Dendritic cell treated with granulocyte-macrophage colony-stimulating factor and Interleukin-4, amounts not matched to agents 40 ng/mL and 50 ng/mL, for 4 days (primary cell): Measurements from ENCODE around the gene PRMT9.

Experiments
- H3K27ac Mint-ChIP-seq: one replicate; pipeline ENCODE4 v1.8.0; 2022; ENCODE audit warnings: mild to moderate bottlenecking, mixed read lengths
- H3K27me3 Mint-ChIP-seq: one replicate; pipeline ENCODE4 v1.8.0; 2022; ENCODE audit warnings: mild to moderate bottlenecking, mixed read lengths
- H3K36me3 Mint-ChIP-seq: one replicate; pipeline ENCODE4 v1.8.0; 2022; ENCODE audit warnings: low read depth, mixed read lengths
- H3K4me1 Mint-ChIP-seq: one replicate; pipeline ENCODE4 v1.8.0; 2022; ENCODE audit warnings: low read depth, mixed read lengths
- H3K4me3 Mint-ChIP-seq: one replicate; pipeline ENCODE4 v1.8.0; 2022; ENCODE audit warnings: mild to moderate bottlenecking, moderate library complexity, mixed read lengths
- H3K9me3 Mint-ChIP-seq: one replicate; pipeline ENCODE4 v1.8.0; 2022; ENCODE audit warnings: mixed read lengths
- intact Hi-C: fragments of 100-400 bp; cut with micrococcal nuclease; formaldehyde crosslinking; loops from one replicate; pipeline ENCODE4 v1.15.0; 2022

The PRMT9 gene

GRCh38 chr4:147707892-147708672 lies 24.1 kb upstream of the PRMT9 start:
- intact Hi-C loops = loop anchor here (1.0 kb wide), 1 partner anchor 158 kb away; no protein-coding TSS in a partner anchor
- peaks cover 3% of the 10 kb centered on the region for H3K27me3 Mint-ChIP-seq

GRCh38 chr4:147704846-147705245 lies 20.9 kb upstream of the PRMT9 start:
- Mint-ChIP-seq H3K4me3 (no peak overlapping the region), H3K4me1 (peaks cover 19% of the 10 kb centered on the region)
- intact Hi-C loops = no loop called here

More at GRCh38 chr4:147707892-147708672, 24.1 kb upstream of the PRMT9 start:
- Mint-ChIP-seq H3K27ac (no peak overlapping the region), H3K36me3 (no peaks in the 10 kb centered on the region), H3K9me3 (no peaks in the 10 kb centered on the region), H3K4me1 (peaks cover 23% of the 10 kb centered on the region), H3K4me3 (no peak overlapping the region)

GRCh38 chr4:147696866-147697265 lies 12.9 kb upstream of the PRMT9 start:
- intact Hi-C loops = no loop called here
- Mint-ChIP-seq H3K27me3 (peaks cover 17% of the 10 kb centered on the region), H3K36me3 (no peaks in the 10 kb centered on the region), H3K9me3 (no peaks in the 10 kb centered on the region), H3K4me1 (no peaks in the 10 kb centered on the region), H3K27ac (no peak overlapping the region), H3K4me3 (no peak overlapping the region)

More at GRCh38 chr4:147704846-147705245, 20.9 kb upstream of the PRMT9 start:
- Mint-ChIP-seq H3K27me3 (peaks cover 12% of the 10 kb centered on the region), H3K9me3 (no peaks in the 10 kb centered on the region), H3K27ac (no peak overlapping the region), H3K36me3 (no peaks in the 10 kb centered on the region)

GRCh38 chr4:147693218-147693617 lies 9.3 kb upstream of the PRMT9 start:
- H3K4me3 Mint-ChIP-seq = no peak overlapping the region
- intact Hi-C loops = no loop called here
- H3K36me3 Mint-ChIP-seq = no peaks in the 10 kb centered on the region
- H3K27me3 Mint-ChIP-seq = peaks cover 10% of the 10 kb centered on the region
- no peaks in the 10 kb centered on the region for H3K4me1 Mint-ChIP-seq
- H3K27ac Mint-ChIP-seq = no peak overlapping the region
- no peaks in the 10 kb centered on the region for H3K9me3 Mint-ChIP-seq

GRCh38 chr4:147691820-147692219 lies 7.9 kb upstream of the PRMT9 start:
- no peaks in the 10 kb centered on the region for H3K36me3 Mint-ChIP-seq
- no peaks in the 10 kb centered on the region for H3K4me1 Mint-ChIP-seq
- intact Hi-C loops = no loop called here
- H3K4me3 Mint-ChIP-seq = no peak overlapping the region
- H3K9me3 Mint-ChIP-seq = no peaks in the 10 kb centered on the region
- H3K27ac Mint-ChIP-seq = no peak overlapping the region
- H3K27me3 Mint-ChIP-seq = peaks cover 10% of the 10 kb centered on the region

GRCh38 chr4:147689067-147689466 lies 5.1 kb upstream of the PRMT9 start:
- intact Hi-C loops = no loop called here
- Mint-ChIP-seq H3K4me3 (no peak overlapping the region), H3K4me1 (no peaks in the 10 kb centered on the region), H3K27ac (no peak overlapping the region), H3K9me3 (no peaks in the 10 kb centered on the region), H3K36me3 (peaks cover 2% of the 10 kb centered on the region), H3K27me3 (peaks cover 8% of the 10 kb centered on the region)

- intact Hi-C loops = no loop called here
- Mint-ChIP-seq H3K36me3 (peaks cover 26% of the 10 kb centered on the region), H3K9me3 (no peaks in the 10 kb centered on the region), H3K4me1 (peaks cover 22% of the 10 kb centered on the region), H3K4me3 (peak overlapping the region; percentile 86), H3K27me3 (no peaks in the 10 kb centered on the region), H3K27ac (peak overlapping the region; percentile 91)
Measured at GRCh38 chr4:147683188-147683591, 773 bp downstream of the PRMT9 start.

- intact Hi-C loops = no loop called here
- H3K27ac Mint-ChIP-seq = peak overlapping the region; percentile 91
- no peaks in the 10 kb centered on the region for H3K27me3 Mint-ChIP-seq
- H3K36me3 Mint-ChIP-seq = peaks cover 30% of the 10 kb centered on the region
- no peaks in the 10 kb centered on the region for H3K9me3 Mint-ChIP-seq
- peak overlapping the region; percentile 86 for H3K4me3 Mint-ChIP-seq
- H3K4me1 Mint-ChIP-seq = peaks cover 22% of the 10 kb centered on the region
Measured at GRCh38 chr4:147682755-147683154, 1.2 kb downstream of the PRMT9 start.

GRCh38 chr4:147678796-147679549 lies 5.0 kb downstream of the PRMT9 start:
- peaks cover 22% of the 10 kb centered on the region for H3K4me1 Mint-ChIP-seq
- no peaks in the 10 kb centered on the region for H3K9me3 Mint-ChIP-seq
- peaks cover 32% of the 10 kb centered on the region for H3K36me3 Mint-ChIP-seq
- H3K4me3 Mint-ChIP-seq = no peak overlapping the region
- no peak overlapping the region for H3K27ac Mint-ChIP-seq
- intact Hi-C loops = no loop called here
- no peaks in the 10 kb centered on the region for H3K27me3 Mint-ChIP-seq

- no peaks in the 10 kb centered on the region for H3K27me3 Mint-ChIP-seq
- peaks cover 18% of the 10 kb centered on the region for H3K4me1 Mint-ChIP-seq
- no peak overlapping the region for H3K4me3 Mint-ChIP-seq
- H3K27ac Mint-ChIP-seq = no peak overlapping the region
- no peaks in the 10 kb centered on the region for H3K9me3 Mint-ChIP-seq
- peaks cover 24% of the 10 kb centered on the region for H3K36me3 Mint-ChIP-seq
- intact Hi-C loops = no loop called here
Measured at GRCh38 chr4:147678106-147678505, 5.9 kb downstream of the PRMT9 start.

- Mint-ChIP-seq H3K27me3 (no peaks in the 10 kb centered on the region), H3K9me3 (no peaks in the 10 kb centered on the region), H3K27ac (no peak overlapping the region), H3K4me3 (no peak overlapping the region), H3K36me3 (peaks cover 40% of the 10 kb centered on the region), H3K4me1 (no peaks in the 10 kb centered on the region)
- intact Hi-C loops = no loop called here
Measured at GRCh38 chr4:147674496-147674895, 9.5 kb downstream of the PRMT9 start.

GRCh38 chr4:147674073-147674472 lies 9.9 kb downstream of the PRMT9 start:
- Mint-ChIP-seq H3K27me3 (no peaks in the 10 kb centered on the region), H3K36me3 (peaks cover 35% of the 10 kb centered on the region), H3K27ac (no peak overlapping the region), H3K4me3 (no peak overlapping the region), H3K4me1 (no peaks in the 10 kb centered on the region), H3K9me3 (no peaks in the 10 kb centered on the region)
- intact Hi-C loops = no loop called here

GRCh38 chr4:147658501-147658900 lies 25.5 kb downstream of the PRMT9 start:
- peaks cover 68% of the 10 kb centered on the region for H3K36me3 Mint-ChIP-seq
- no peak overlapping the region for H3K4me3 Mint-ChIP-seq
- H3K4me1 Mint-ChIP-seq = no peaks in the 10 kb centered on the region
- H3K27ac Mint-ChIP-seq = no peak overlapping the region
- no peaks in the 10 kb centered on the region for H3K9me3 Mint-ChIP-seq
- H3K27me3 Mint-ChIP-seq = no peaks in the 10 kb centered on the region
- intact Hi-C loops = no loop called here

- intact Hi-C loops = no loop called here
- Mint-ChIP-seq H3K27ac (no peak overlapping the region), H3K9me3 (no peaks in the 10 kb centered on the region), H3K36me3 (peaks cover 82% of the 10 kb centered on the region), H3K4me1 (no peaks in the 10 kb centered on the region), H3K27me3 (no peaks in the 10 kb centered on the region), H3K4me3 (no peak overlapping the region)
Measured at GRCh38 chr4:147655639-147656038, 28.3 kb downstream of the PRMT9 start.
